LNCAP (cell line): ENCODE data around the gene ASB2.

Source experiments
- CTCF ChIP-seq: fragments of 450-650 bp; IDR thresholded peaks from 2 replicates; pipeline ENCODE4 v1.5.1; 2017; ENCODE audit warnings: mild to moderate bottlenecking

Gene ASB2

GRCh38 chr14:93976477-93977057 lies at the start of gene ASB2:
ASB2 (minus strand) TSS chr14:93976570; CDS start chr14:93964539, 12,031 bp downstream.
- TF ChIP-seq CTCF, result no peak

- TF ChIP-seq CTCF, result no peak
Observed at GRCh38 chr14:94025720-94026119, 49.4 kb upstream of the ASB2 start.

- no peak for TF ChIP-seq CTCF
Observed at GRCh38 chr14:94024549-94024948, 48.2 kb upstream of the ASB2 start.

- TF ChIP-seq CTCF, result no peak
Observed at GRCh38 chr14:94022532-94023411, 46.4 kb upstream of the ASB2 start.

GRCh38 chr14:94021416-94022157 lies 45.2 kb upstream of the ASB2 start:
- no peak for TF ChIP-seq CTCF

GRCh38 chr14:94021001-94021400 lies 44.6 kb upstream of the ASB2 start:
- no peak for TF ChIP-seq CTCF

- no peak for TF ChIP-seq CTCF
Observed at GRCh38 chr14:94020267-94020666, 43.9 kb upstream of the ASB2 start.
